SK-N-SH treated with all-trans-retinoic acid at 6 μM for 48 hours (cell line): ENCODE results near the gene PTPRN2.

Experiments used
- ATAC-seq: fragments of 200-7000 bp; cut with Tn5 transposase; 3 replicates; pipeline ENCODE4 v1.9.1; 2020; ENCODE audit warnings: mild to moderate bottlenecking, moderate library complexity
- ARNTL ChIP-seq: fragments of 450-650 bp; formaldehyde crosslinking; IDR thresholded peaks from 2 replicates; pipeline ENCODE4 v1.5.0; 2020; ENCODE audit warnings: low read depth, mild to moderate bottlenecking, moderate library complexity, borderline replicate concordance
- BACH2 ChIP-seq: fragments of 250-450 bp; sonication (Bioruptor Pico); IDR thresholded peaks from 2 replicates; pipeline ENCODE4 v1.9.0; 2021; ENCODE audit warnings: mild to moderate bottlenecking, borderline replicate concordance
- CREB5 ChIP-seq: fragments of 250-450 bp; sonication (Bioruptor Pico); IDR thresholded peaks from 2 replicates; pipeline ENCODE4 v1.5.1; 2020; ENCODE audit warnings: low read depth, mild to moderate bottlenecking, moderate library complexity
- CSDC2 ChIP-seq: fragments of 250-450 bp; sonication (Bioruptor Pico); IDR thresholded peaks from 2 replicates; pipeline ENCODE4 v1.5.0; 2020; ENCODE audit warnings: mild to moderate bottlenecking, moderate library complexity
- CSRNP3 ChIP-seq: fragments of 250-450 bp; sonication (Bioruptor Pico); IDR thresholded peaks from 2 replicates; pipeline ENCODE4 v1.5.1; 2021; ENCODE audit warnings: mild to moderate bottlenecking, moderate library complexity
- ESRRG ChIP-seq: fragments of 250-450 bp; sonication (Bioruptor Pico); IDR thresholded peaks from 2 replicates; pipeline ENCODE4 v1.6.1; 2021; ENCODE audit warnings: mild to moderate bottlenecking
- GLIS3 ChIP-seq: fragments of 250-450 bp; sonication (Bioruptor Pico); IDR thresholded peaks from 2 replicates; pipeline ENCODE4 v1.5.0; 2020; ENCODE audit warnings: mild to moderate bottlenecking, moderate library complexity
- OSR1 ChIP-seq: fragments of 250-450 bp; sonication (Bioruptor Pico); IDR thresholded peaks from 2 replicates; pipeline ENCODE4 v1.8.0; 2022; ENCODE audit warnings: moderate library complexity, mild to moderate bottlenecking, inconsistent platforms
- PPARA ChIP-seq: fragments of 250-450 bp; sonication (Bioruptor Pico); IDR thresholded peaks from 2 replicates; pipeline ENCODE4 v1.5.0; 2020; ENCODE audit warnings: mild to moderate bottlenecking, borderline replicate concordance
- RARB ChIP-seq: fragments of 250-450 bp; sonication (Bioruptor Pico); IDR thresholded peaks from 2 replicates; pipeline ENCODE4 v1.8.0; 2021; ENCODE audit warnings: mild to moderate bottlenecking, moderate library complexity
- SNAI2 ChIP-seq: fragments of 250-450 bp; sonication (Bioruptor Pico); IDR thresholded peaks from 2 replicates; pipeline ENCODE4 v1.5.0; 2020; ENCODE audit warnings: mild to moderate bottlenecking, moderate library complexity
- TCF4 ChIP-seq: fragments of 250-450 bp; sonication (Bioruptor Pico); IDR thresholded peaks from 2 replicates; pipeline ENCODE4 v1.8.0; 2021; ENCODE audit warnings: mild to moderate bottlenecking, moderate library complexity, borderline replicate concordance
- TOX ChIP-seq: fragments of 250-450 bp; sonication (Bioruptor Pico); IDR thresholded peaks from 2 replicates; pipeline ENCODE4 v1.8.0; 2021; ENCODE audit warnings: mild to moderate bottlenecking, moderate library complexity, borderline replicate concordance
- TSHZ2 ChIP-seq: fragments of 250-450 bp; sonication (Bioruptor Pico); IDR thresholded peaks from 2 replicates; pipeline ENCODE4 v1.5.0; 2020; ENCODE audit warnings: mild to moderate bottlenecking, moderate library complexity
- ZC3H10 ChIP-seq: fragments of 250-450 bp; sonication (Bioruptor Pico); IDR thresholded peaks from 2 replicates; pipeline ENCODE4 v1.5.1; 2021; ENCODE audit warnings: mild to moderate bottlenecking, moderate library complexity
- ZFP3 ChIP-seq: fragments of 250-450 bp; sonication (Bioruptor Pico); IDR thresholded peaks from 2 replicates; pipeline ENCODE4 v1.5.0; 2020; ENCODE audit warnings: mild to moderate bottlenecking, moderate library complexity
- ZFP30 ChIP-seq: fragments of 450-650 bp; formaldehyde crosslinking; IDR thresholded peaks from 2 replicates; pipeline ENCODE4 v1.5.0; 2022; ENCODE audit warnings: mild to moderate bottlenecking, moderate library complexity
- ZNF565 ChIP-seq: fragments of 450-650 bp; formaldehyde crosslinking; conservative IDR thresholded peaks from 2 replicates; pipeline ENCODE4 v1.5.0; 2020; ENCODE audit warnings: low read depth, mild to moderate bottlenecking, moderate library complexity
- ZNF70 ChIP-seq: fragments of 450-650 bp; formaldehyde crosslinking; IDR thresholded peaks from 2 replicates; pipeline ENCODE4 v1.5.0; 2020; ENCODE audit warnings: mild to moderate bottlenecking, moderate library complexity
- ZNF8 ChIP-seq: fragments of 450-650 bp; formaldehyde crosslinking; IDR thresholded peaks from 2 replicates; pipeline ENCODE4 v1.5.0; 2020; ENCODE audit warnings: mild to moderate bottlenecking, moderate library complexity
- TF ChIP-seq, protein P1 (sequence below): fragments of 250-450 bp; sonication (Bioruptor Pico); IDR thresholded peaks from 2 replicates; pipeline ENCODE4 v1.8.0; 2020; ENCODE audit warnings: mild to moderate bottlenecking, moderate library complexity, borderline replicate concordance
- TF ChIP-seq, protein P2 (sequence below): fragments of 250-450 bp; sonication (Bioruptor Pico); IDR thresholded peaks from 2 replicates; pipeline ENCODE4 v1.8.0; 2021; ENCODE audit warnings: low read depth, mild to moderate bottlenecking, moderate library complexity, borderline replicate concordance

The PTPRN2 gene

GRCh38 chr7:158327571-158328180 lies 259.9 kb downstream of the PTPRN2 start:
- TF ChIP-seq, protein P1, sequence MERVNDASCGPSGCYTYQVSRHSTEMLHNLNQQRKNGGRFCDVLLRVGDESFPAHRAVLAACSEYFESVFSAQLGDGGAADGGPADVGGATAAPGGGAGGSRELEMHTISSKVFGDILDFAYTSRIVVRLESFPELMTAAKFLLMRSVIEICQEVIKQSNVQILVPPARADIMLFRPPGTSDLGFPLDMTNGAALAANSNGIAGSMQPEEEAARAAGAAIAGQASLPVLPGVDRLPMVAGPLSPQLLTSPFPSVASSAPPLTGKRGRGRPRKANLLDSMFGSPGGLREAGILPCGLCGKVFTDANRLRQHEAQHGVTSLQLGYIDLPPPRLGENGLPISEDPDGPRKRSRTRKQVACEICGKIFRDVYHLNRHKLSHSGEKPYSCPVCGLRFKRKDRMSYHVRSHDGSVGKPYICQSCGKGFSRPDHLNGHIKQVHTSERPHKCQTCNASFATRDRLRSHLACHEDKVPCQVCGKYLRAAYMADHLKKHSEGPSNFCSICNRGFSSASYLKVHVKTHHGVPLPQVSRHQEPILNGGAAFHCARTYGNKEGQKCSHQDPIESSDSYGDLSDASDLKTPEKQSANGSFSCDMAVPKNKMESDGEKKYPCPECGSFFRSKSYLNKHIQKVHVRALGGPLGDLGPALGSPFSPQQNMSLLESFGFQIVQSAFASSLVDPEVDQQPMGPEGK (CRISPR knock-in tag), result no peak
- TF ChIP-seq PPARA (no peak), RARB (CRISPR knock-in tag) (no peak), TSHZ2 (no peak), CSDC2 (CRISPR knock-in tag) (no peak), ZC3H10 (CRISPR knock-in tag) (no peak), TCF4 (no peak), ZFP3 (CRISPR knock-in tag) (no peak), OSR1 (CRISPR knock-in tag) (no peak), ARNTL (CRISPR knock-in tag) (no peak)
- TF ChIP-seq, protein P2, sequence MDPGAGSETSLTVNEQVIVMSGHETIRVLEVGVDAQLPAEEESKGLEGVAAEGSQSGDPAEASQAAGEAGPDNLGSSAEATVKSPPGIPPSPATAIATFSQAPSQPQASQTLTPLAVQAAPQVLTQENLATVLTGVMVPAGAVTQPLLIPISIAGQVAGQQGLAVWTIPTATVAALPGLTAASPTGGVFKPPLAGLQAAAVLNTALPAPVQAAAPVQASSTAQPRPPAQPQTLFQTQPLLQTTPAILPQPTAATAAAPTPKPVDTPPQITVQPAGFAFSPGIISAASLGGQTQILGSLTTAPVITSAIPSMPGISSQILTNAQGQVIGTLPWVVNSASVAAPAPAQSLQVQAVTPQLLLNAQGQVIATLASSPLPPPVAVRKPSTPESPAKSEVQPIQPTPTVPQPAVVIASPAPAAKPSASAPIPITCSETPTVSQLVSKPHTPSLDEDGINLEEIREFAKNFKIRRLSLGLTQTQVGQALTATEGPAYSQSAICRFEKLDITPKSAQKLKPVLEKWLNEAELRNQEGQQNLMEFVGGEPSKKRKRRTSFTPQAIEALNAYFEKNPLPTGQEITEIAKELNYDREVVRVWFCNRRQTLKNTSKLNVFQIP (CRISPR knock-in tag), result no peak
- no peak for ATAC-seq

DNA sequence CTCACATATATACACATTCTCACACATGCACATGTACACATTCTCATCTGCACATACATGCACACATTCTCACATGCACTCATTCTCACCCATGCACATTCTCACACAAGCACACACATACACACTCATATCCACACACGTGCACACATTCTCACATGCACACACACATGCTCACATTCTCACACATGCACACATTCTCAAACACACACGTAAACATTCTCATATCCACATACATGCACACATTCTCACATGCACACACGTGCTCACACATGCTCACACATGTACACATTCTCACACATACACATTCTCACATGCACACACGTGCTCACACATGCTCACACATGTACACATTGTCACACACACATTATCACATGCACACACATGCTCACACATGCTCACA lies 260.6 kb downstream of the PTPRN2 start:
- TF ChIP-seq ZFP30 (CRISPR knock-in tag) (no peak), PPARA (no peak)
- ATAC-seq, result no peak

DNA sequence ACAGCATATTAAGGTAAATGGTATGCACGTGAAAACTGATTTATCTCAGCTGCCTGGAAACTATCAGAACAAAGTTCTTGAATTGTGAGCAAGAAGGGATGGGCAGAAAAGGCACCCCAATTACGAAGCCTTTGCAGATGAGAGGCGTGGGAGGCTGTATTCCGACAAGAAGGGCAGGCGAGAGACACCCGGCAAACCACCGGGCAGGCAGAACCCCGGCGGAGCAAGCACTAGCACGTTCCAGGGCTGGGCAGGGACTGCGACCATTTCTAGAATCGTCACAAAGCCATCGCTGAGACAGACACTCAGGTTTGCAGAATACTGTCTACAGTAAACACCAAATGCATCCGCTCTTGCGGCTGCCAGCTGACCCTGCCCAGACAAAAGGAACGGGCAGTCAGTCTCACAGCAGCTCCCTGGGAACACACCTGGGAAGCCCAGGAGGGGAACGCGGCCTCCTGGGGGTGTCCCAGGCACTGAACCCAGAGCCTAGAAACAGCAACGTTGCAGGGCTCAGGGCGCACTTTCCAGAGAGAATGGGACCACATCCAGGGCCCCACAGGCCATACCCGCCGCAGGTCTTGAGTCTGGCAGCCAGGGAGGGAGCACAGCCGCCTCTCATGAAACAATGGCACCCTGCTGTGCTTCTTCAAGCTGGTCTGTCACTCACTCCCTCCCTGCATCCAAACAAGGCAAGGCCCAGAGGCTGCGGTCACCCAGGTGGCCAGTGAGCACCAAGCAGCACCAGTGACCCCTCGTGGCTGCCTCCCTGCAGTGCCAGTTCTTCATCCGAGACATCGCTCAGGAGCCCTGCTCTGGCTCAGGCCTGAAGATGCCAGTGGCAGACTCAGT lies 261.9 kb downstream of the PTPRN2 start:
- ATAC-seq, result no peak
- TF ChIP-seq TCF4 (no peak), ZC3H10 (CRISPR knock-in tag) (no peak), SNAI2 (CRISPR knock-in tag) (no peak), PPARA (no peak), RARB (CRISPR knock-in tag) (no peak), CREB5 (CRISPR knock-in tag) (no peak), OSR1 (CRISPR knock-in tag) (no peak), ZNF70 (CRISPR knock-in tag) (no peak), ZNF565 (CRISPR knock-in tag) (no peak), CSRNP3 (CRISPR knock-in tag) (no peak), ESRRG (no peak), GLIS3 (CRISPR knock-in tag) (no peak), TOX (CRISPR knock-in tag) (no peak), ZNF8 (CRISPR knock-in tag) (no peak), ARNTL (CRISPR knock-in tag) (no peak), TSHZ2 (no peak), ZFP30 (CRISPR knock-in tag) (no peak), ZFP3 (CRISPR knock-in tag) (no peak), BACH2 (CRISPR knock-in tag) (no peak)
- TF ChIP-seq, protein P2 (CRISPR knock-in tag), result no peak
